ENCODE measurements around the gene TBC1D5.
"Not testable (repeated sequence)": the region's sequence is repeated elsewhere in the genome, so short reads cannot be mapped to it uniquely, and the experiment has no call there.

TBC1D5 gene

GRCh38 chr3:17357035-17357710 is 385.3 kb downstream of the TBC1D5 start:
- no peak for DNase-seq (ENCODE audit: low read depth in 2 of 2)

DNA sequence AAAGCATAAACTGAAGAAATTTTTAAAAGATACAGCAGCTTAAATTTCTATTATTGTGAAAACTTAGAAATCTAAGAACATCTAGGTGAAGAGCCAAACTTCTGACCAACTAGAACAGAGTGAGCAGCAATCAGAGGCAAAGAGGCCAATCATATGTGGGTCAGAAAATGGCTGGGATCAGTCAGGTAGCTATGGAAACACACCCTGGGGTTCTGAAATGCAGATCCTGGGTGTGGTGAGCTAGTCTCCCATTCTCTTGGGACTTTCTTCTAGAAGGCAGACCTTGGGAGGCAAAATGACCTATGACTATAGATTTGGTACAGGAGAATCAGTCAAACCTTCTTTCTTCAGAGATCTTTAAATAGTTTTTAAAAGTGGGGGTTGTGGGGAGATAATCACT is 385.8 kb downstream of the TBC1D5 start:
- DNase-seq (ENCODE audit: low read depth in 2 of 2), result no peak

DNA sequence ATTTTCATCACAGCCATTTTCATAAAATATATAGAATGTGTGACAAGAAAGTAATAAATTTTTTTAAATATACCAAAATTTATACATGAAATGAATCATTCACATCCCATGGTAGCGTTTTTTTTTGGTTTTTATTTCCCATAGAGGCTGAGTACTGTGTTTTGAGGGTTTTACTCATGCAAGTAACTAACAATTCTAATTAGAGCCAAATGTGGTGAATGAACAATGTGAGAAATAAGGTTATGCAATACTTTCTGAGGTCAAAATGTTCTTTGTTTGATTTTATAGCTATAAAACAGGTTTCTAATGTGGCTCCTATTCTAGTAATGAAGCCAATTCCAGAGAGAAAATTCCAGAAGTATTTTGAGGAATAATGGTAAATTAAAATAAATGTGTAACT is 386.8 kb downstream of the TBC1D5 start:
- no peak for DNase-seq (ENCODE audit: low read depth in 2 of 2)

GRCh38 chr3:17354341-17354740 is 388.1 kb downstream of the TBC1D5 start:
- DNase-seq (ENCODE audit: low read depth in 2 of 2), result no peak

DNA sequence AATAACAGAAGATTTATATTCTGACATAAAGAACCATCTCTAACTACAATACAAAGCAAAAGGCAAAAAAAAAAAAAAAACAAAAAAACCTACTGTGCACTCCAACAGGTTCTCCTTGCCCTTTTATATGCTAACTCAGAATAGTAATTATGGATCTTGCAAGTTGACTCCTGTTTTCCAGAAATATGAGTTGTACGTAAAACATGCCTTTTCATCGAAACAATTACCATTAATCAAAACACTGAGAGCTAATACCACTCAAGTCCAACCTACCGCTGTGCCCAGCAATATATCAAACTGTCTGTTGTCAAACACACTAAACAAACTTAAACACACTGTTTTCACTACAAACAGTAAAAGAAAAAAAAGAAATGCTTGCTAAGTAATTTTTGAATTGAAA is 389.8 kb downstream of the TBC1D5 start:
- DNase-seq (ENCODE audit: low read depth in 2 of 2), result no peak

DNA sequence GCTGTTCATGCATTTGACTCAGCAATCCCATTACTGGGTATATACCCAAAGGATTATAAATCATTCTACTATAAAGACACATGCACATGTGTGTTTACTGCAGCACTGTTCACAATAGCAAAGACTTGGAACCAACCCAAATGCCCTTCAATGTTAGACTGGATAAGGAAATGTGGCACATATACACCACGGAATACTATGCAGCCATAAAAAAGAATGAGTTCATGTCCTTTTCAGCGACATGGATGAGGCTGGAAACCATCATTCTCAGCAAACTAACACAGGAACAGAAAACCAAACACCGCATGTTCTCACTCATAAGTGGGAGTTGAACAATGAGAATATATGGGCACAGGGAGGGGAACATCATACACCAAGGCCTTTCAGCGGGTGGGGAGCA is 391.2 kb downstream of the TBC1D5 start:
- not testable (repeated sequence) for DNase-seq (ENCODE audit: low read depth in 2 of 2)

- no peak for DNase-seq (ENCODE audit: low read depth in 2 of 2)
Measured at GRCh38 chr3:17349093-17349492, 393.3 kb downstream of the TBC1D5 start.

GRCh38 chr3:17342119-17342518 is 400.3 kb downstream of the TBC1D5 start:
- no peak for DNase-seq (ENCODE audit: low read depth in 2 of 2)

- DNase-seq (ENCODE audit: low read depth in 2 of 2), result no peak
Measured at GRCh38 chr3:17340693-17341092, 401.7 kb downstream of the TBC1D5 start.

DNA sequence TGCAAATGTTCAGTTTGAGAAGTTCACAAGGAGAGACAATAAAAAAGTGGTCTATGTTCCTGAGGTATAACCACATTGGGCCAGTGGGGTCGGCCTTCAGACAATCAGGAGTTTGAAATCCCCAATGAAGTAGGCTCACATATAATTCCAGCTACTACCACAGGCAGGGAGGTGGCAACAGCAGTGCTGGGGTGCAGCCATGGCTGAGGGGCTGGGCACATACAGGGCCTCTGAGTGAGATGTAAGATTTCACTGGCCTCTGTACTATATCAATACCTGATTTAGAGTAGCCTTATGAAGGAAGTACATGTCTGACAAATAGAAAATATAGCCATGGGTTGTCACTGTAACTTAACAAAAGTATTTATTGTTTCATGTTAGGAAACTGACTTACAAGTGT is 402.2 kb downstream of the TBC1D5 start:
- DNase-seq (ENCODE audit: low read depth in 2 of 2), result no peak

GRCh38 chr3:17339132-17339575 is 403.3 kb downstream of the TBC1D5 start:
- no peak for DNase-seq (ENCODE audit: low read depth in 2 of 2)

- DNase-seq (ENCODE audit: low read depth in 2 of 2), result no peak
Measured at GRCh38 chr3:17336291-17336690, 406.1 kb downstream of the TBC1D5 start.

- DNase-seq (ENCODE audit: low read depth in 2 of 2), result no peak
Measured at GRCh38 chr3:17333893-17334292, 408.5 kb downstream of the TBC1D5 start.

DNA sequence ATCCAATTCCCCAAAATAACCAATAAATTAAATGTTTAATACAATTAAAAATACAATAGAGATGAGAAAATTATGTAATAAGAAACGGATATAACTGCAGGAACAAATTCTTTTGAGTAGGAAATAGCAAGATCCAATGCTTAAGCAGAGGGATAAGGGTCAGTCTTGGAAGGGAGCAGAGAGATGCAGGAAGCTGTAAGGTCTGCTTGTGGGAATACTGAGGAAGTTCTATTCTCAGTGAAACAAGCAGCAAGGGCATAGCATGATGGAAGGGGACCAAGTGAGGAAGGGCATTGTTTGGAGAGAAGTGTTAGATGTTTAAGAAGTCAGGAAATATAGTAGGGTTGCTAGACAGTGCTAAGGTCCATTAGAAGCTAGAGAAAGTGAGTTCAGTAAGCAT is 409.0 kb downstream of the TBC1D5 start:
- no peak for DNase-seq (ENCODE audit: low read depth in 2 of 2)

DNA sequence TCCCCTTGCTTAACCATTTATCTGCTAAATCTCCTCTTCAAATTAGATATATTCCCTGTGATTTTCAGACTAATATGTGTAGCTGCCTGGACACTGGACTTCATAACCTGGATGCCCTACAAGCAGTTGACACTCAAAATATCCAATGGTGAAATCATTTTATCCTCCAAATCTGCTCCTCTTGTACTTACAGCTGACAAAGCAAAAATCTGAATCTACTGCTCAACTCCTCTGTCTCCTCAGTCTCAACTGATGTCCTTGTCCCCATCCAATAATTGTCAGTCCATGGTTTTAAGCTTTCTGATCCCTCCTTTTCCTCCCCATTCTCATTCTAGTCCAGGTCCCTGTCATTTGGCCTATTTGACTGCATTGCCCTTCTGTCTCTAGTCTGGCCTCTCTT is 411.8 kb downstream of the TBC1D5 start:
- DNase-seq (ENCODE audit: low read depth in 2 of 2), result no peak

GRCh38 chr3:17329927-17330326 is 412.5 kb downstream of the TBC1D5 start:
- DNase-seq (ENCODE audit: low read depth in 2 of 2), result no peak

GRCh38 chr3:17322106-17322793 is 420.2 kb downstream of the TBC1D5 start:
- DNase-seq (ENCODE audit: low read depth in 2 of 2), result no peak

DNA sequence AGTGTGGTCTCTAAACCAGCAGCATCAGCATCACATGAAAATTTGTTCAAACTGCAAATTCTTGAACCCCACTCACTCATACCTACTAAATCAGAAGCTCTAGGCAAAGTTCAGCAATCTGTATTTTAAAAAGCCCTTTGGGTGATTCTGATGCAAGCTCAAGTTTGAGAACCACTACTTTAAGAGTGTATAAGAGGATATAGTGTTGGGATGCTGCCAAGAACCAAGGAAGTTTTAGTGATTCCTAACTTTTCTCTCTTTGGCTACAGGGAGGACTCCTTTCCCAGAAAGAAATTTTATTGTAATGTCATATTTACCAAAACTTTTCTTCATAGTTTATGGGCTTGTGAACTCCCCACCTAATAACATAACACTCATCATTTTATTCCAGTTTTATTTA is 422.2 kb downstream of the TBC1D5 start:
- DNase-seq (ENCODE audit: low read depth in 2 of 2), result no peak

GRCh38 chr3:17315897-17316296 is 426.5 kb downstream of the TBC1D5 start:
- no peak for DNase-seq (ENCODE audit: low read depth in 2 of 2)

- no peak for DNase-seq (ENCODE audit: low read depth in 2 of 2)
Measured at GRCh38 chr3:17314171-17314570, 428.3 kb downstream of the TBC1D5 start.

GRCh38 chr3:17313746-17314145 is 428.7 kb downstream of the TBC1D5 start:
- DNase-seq (ENCODE audit: low read depth in 2 of 2), result no peak

- DNase-seq (ENCODE audit: low read depth in 2 of 2), result no peak
Measured at GRCh38 chr3:17310983-17311382, 431.4 kb downstream of the TBC1D5 start.

GRCh38 chr3:17307887-17308286 is 434.5 kb downstream of the TBC1D5 start:
- no peak for DNase-seq (ENCODE audit: low read depth in 2 of 2)

DNA sequence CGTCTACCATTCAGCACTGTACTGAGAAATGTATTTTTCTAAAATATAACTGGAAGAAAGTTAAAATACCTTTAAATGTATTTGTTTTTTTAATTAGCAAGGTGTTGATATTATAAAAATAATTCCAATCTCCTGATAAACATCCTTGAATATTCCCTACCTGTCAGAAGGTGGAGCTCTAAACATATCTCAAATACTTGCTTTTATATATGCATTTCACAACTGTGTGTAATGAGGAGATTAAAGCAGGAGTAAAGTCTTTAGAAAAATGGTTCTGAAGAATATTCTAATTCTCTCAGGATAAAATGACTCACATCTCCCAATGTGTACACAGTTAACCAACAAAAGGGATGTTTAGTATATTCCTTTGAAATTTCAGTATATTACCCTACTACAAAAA is 434.9 kb downstream of the TBC1D5 start:
- DNase-seq (ENCODE audit: low read depth in 2 of 2), result no peak
